ENCODE results near the gene EFS. TPM values are rescaled to one million over a fixed set of nuclear protein-coding genes. Genes with fewer than 3 reads are reported as not detected.

EFS gene
- total RNA-seq, 1 donor from 2014 or later = 17.2 TPM

GRCh38 chr14:23322568-23323517 lies 42.1 kb downstream of the EFS start:
- Histone ChIP-seq H3K27ac (ENCODE audit: low read depth, low read length) (peak overlapping the region; percentile 97), H3K4me3 (ENCODE audit: low read length in 3 of 3) (peak overlapping the region; percentile 88 to 95 (median 92)), H3K9ac (ENCODE audit: low read depth in 1 of 3, low read length in 3 of 3) (peak overlapping the region; percentile 84 to 91 (median 90)), H3K27me3 (ENCODE audit: control insufficient read depth in 3 of 3, insufficient read depth in 3 of 3, low read length in 3 of 3) (no peaks in the 10 kb centered on the region), H3K9me3 (ENCODE audit: control insufficient read depth in 3 of 3, low read length in 3 of 3) (no peaks in the 10 kb centered on the region), H3K36me3 (ENCODE audit: control insufficient read depth in 3 of 3, insufficient read depth in 3 of 3, low read length in 3 of 3) (peaks cover 20 to 27% (median 23%) of the 10 kb centered on the region in 3 donors), H3K4me1 (ENCODE audit: control insufficient read depth in 3 of 3, insufficient read depth in 3 of 3, low read length in 3 of 3) (peaks cover 20 to 22% (median 20%) of the 10 kb centered on the region in 3 donors)

- no peaks in the 10 kb centered on the region for H3K9me3 ChIP-seq (ENCODE audit: control insufficient read depth in 3 of 3, low read length in 3 of 3)
- peak overlapping the region; percentile 97 for H3K27ac ChIP-seq (ENCODE audit: low read depth, low read length)
- H3K4me1 ChIP-seq (ENCODE audit: control insufficient read depth in 3 of 3, insufficient read depth in 3 of 3, low read length in 3 of 3) = peaks cover 20 to 22% (median 20%) of the 10 kb centered on the region in 3 donors
- peak overlapping the region; percentile 88 to 95 (median 92) for H3K4me3 ChIP-seq (ENCODE audit: low read length in 3 of 3)
- peaks cover 20 to 27% (median 23%) of the 10 kb centered on the region in 3 donors for H3K36me3 ChIP-seq (ENCODE audit: control insufficient read depth in 3 of 3, insufficient read depth in 3 of 3, low read length in 3 of 3)
- peak overlapping the region; percentile 84 to 91 (median 90) for H3K9ac ChIP-seq (ENCODE audit: low read depth in 1 of 3, low read length in 3 of 3)
- no peaks in the 10 kb centered on the region for H3K27me3 ChIP-seq (ENCODE audit: control insufficient read depth in 3 of 3, insufficient read depth in 3 of 3, low read length in 3 of 3)
These were observed 43.1 kb downstream of the EFS start for GRCh38 chr14:23321572-23322547.

GRCh38 chr14:23320584-23321571 lies 44.1 kb downstream of the EFS start, which contains the start of gene PABPN1:
Gene PABPN1, plus strand, starts transcription at chr14:23321457. Its CDS starts 13 bp downstream, at chr14:23321470.
- H3K9me3 ChIP-seq (ENCODE audit: control insufficient read depth in 3 of 3, low read length in 3 of 3) = no peaks in the 10 kb centered on the region
- H3K4me1 ChIP-seq (ENCODE audit: control insufficient read depth in 3 of 3, insufficient read depth in 3 of 3, low read length in 3 of 3) = peaks cover 20 to 22% (median 20%) of the 10 kb centered on the region in 3 donors
- peaks cover 20 to 27% (median 23%) of the 10 kb centered on the region in 3 donors for H3K36me3 ChIP-seq (ENCODE audit: control insufficient read depth in 3 of 3, insufficient read depth in 3 of 3, low read length in 3 of 3)
- H3K27ac ChIP-seq (ENCODE audit: low read depth, low read length) = peak within 1 kb of the TSS; percentile 97
- peak within 1 kb of the TSS; percentile 84 to 91 (median 90) for H3K9ac ChIP-seq (ENCODE audit: low read depth in 1 of 3, low read length in 3 of 3)
- H3K27me3 ChIP-seq (ENCODE audit: control insufficient read depth in 3 of 3, insufficient read depth in 3 of 3, low read length in 3 of 3) = no peaks in the 10 kb centered on the region
- peak within 1 kb of the TSS; percentile 88 to 95 (median 92) for H3K4me3 ChIP-seq (ENCODE audit: low read length in 3 of 3)

- Histone ChIP-seq H3K9ac (ENCODE audit: low read depth in 1 of 3, low read length in 3 of 3) (peak overlapping the region; percentile 69 to 86 (median 80)), H3K36me3 (ENCODE audit: control insufficient read depth in 3 of 3, insufficient read depth in 3 of 3, low read length in 3 of 3) (peaks cover 19 to 22% (median 22%) of the 10 kb centered on the region in 3 donors), H3K4me1 (ENCODE audit: control insufficient read depth in 3 of 3, insufficient read depth in 3 of 3, low read length in 3 of 3) (peaks cover 20 to 22% (median 20%) of the 10 kb centered on the region in 3 donors), H3K4me3 (ENCODE audit: low read length in 3 of 3) (peak overlapping the region; percentile 84 to 88 (median 86)), H3K27me3 (ENCODE audit: control insufficient read depth in 3 of 3, insufficient read depth in 3 of 3, low read length in 3 of 3) (no peaks in the 10 kb centered on the region), H3K27ac (ENCODE audit: low read depth, low read length) (peak overlapping the region; percentile 97), H3K9me3 (ENCODE audit: control insufficient read depth in 3 of 3, low read length in 3 of 3) (no peaks in the 10 kb centered on the region)
These were observed 45.0 kb downstream of the EFS start for GRCh38 chr14:23319746-23320583.

- Histone ChIP-seq H3K27ac (ENCODE audit: low read depth, low read length) (no peak overlapping the region), H3K36me3 (ENCODE audit: control insufficient read depth in 3 of 3, insufficient read depth in 3 of 3, low read length in 3 of 3) (peaks cover 0 to under 1% (median 0%) of the 10 kb centered on the region in 3 donors), H3K9ac (ENCODE audit: low read depth in 1 of 3, low read length in 3 of 3) (no peak overlapping the region), H3K4me3 (ENCODE audit: low read length in 3 of 3) (no peak overlapping the region), H3K27me3 (ENCODE audit: control insufficient read depth in 3 of 3, insufficient read depth in 3 of 3, low read length in 3 of 3) (no peaks in the 10 kb centered on the region), H3K9me3 (ENCODE audit: control insufficient read depth in 3 of 3, low read length in 3 of 3) (no peaks in the 10 kb centered on the region), H3K4me1 (ENCODE audit: control insufficient read depth in 3 of 3, insufficient read depth in 3 of 3, low read length in 3 of 3) (peaks cover 6 to 8% (median 6%) of the 10 kb centered on the region in 3 donors)
These were observed 48.7 kb downstream of the EFS start for GRCh38 chr14:23316300-23316699.

GRCh38 chr14:23310546-23310945 lies 54.4 kb downstream of the EFS start:
- Histone ChIP-seq H3K36me3 (ENCODE audit: control insufficient read depth in 3 of 3, insufficient read depth in 3 of 3, low read length in 3 of 3) (peaks cover 21 to 34% (median 22%) of the 10 kb centered on the region in 3 donors), H3K4me3 (ENCODE audit: low read length in 3 of 3) (no peak overlapping the region), H3K9me3 (ENCODE audit: control insufficient read depth in 3 of 3, low read length in 3 of 3) (no peaks in the 10 kb centered on the region), H3K27ac (ENCODE audit: low read depth, low read length) (no peak overlapping the region), H3K27me3 (ENCODE audit: control insufficient read depth in 3 of 3, insufficient read depth in 3 of 3, low read length in 3 of 3) (no peaks in the 10 kb centered on the region), H3K4me1 (ENCODE audit: control insufficient read depth in 3 of 3, insufficient read depth in 3 of 3, low read length in 3 of 3) (peaks cover 29 to 40% (median 31%) of the 10 kb centered on the region in 3 donors), H3K9ac (ENCODE audit: low read depth in 1 of 3, low read length in 3 of 3) (peak overlapping the region in 1 of 3 donors; percentile 40)

- Histone ChIP-seq H3K27ac (ENCODE audit: low read depth, low read length) (no peak overlapping the region), H3K36me3 (ENCODE audit: control insufficient read depth in 3 of 3, insufficient read depth in 3 of 3, low read length in 3 of 3) (peaks cover 21 to 34% (median 22%) of the 10 kb centered on the region in 3 donors)
These were observed 56.1 kb downstream of the EFS start for GRCh38 chr14:23308721-23309445.

More at GRCh38 chr14:23308721-23309445, 56.1 kb downstream of the EFS start:
- Histone ChIP-seq H3K4me3 (ENCODE audit: low read length in 3 of 3) (no peak overlapping the region), H3K4me1 (ENCODE audit: control insufficient read depth in 3 of 3, insufficient read depth in 3 of 3, low read length in 3 of 3) (peaks cover 30 to 41% (median 31%) of the 10 kb centered on the region in 3 donors), H3K9me3 (ENCODE audit: control insufficient read depth in 3 of 3, low read length in 3 of 3) (no peaks in the 10 kb centered on the region), H3K27me3 (ENCODE audit: control insufficient read depth in 3 of 3, insufficient read depth in 3 of 3, low read length in 3 of 3) (no peaks in the 10 kb centered on the region), H3K9ac (ENCODE audit: low read depth in 1 of 3, low read length in 3 of 3) (peak overlapping the region in 1 of 3 donors; percentile 23)

All from skeletal muscle tissue (tissue), 4 donors.